Dendritic cell treated with granulocyte-macrophage colony-stimulating factor and Interleukin-4, amounts not matched to agents 40 ng/mL and 50 ng/mL, for 4 days (primary cell): ENCODE measurements around the gene PLCXD3.
"Not testable (repeated sequence)": the region's sequence is repeated elsewhere in the genome, so short reads cannot be mapped to it uniquely, and the experiment has no call there.

Source experiments
- H3K27ac Mint-ChIP-seq: one replicate; pipeline ENCODE4 v1.8.0; 2022; ENCODE audit warnings: mild to moderate bottlenecking, mixed read lengths
- H3K27me3 Mint-ChIP-seq: one replicate; pipeline ENCODE4 v1.8.0; 2022; ENCODE audit warnings: mild to moderate bottlenecking, mixed read lengths
- H3K36me3 Mint-ChIP-seq: one replicate; pipeline ENCODE4 v1.8.0; 2022; ENCODE audit warnings: low read depth, mixed read lengths
- H3K4me1 Mint-ChIP-seq: one replicate; pipeline ENCODE4 v1.8.0; 2022; ENCODE audit warnings: low read depth, mixed read lengths
- H3K4me3 Mint-ChIP-seq: one replicate; pipeline ENCODE4 v1.8.0; 2022; ENCODE audit warnings: mild to moderate bottlenecking, moderate library complexity, mixed read lengths
- H3K9me3 Mint-ChIP-seq: one replicate; pipeline ENCODE4 v1.8.0; 2022; ENCODE audit warnings: mixed read lengths
- intact Hi-C: fragments of 100-400 bp; cut with micrococcal nuclease; formaldehyde crosslinking; loops from one replicate; pipeline ENCODE4 v1.15.0; 2022

Gene PLCXD3

DNA sequence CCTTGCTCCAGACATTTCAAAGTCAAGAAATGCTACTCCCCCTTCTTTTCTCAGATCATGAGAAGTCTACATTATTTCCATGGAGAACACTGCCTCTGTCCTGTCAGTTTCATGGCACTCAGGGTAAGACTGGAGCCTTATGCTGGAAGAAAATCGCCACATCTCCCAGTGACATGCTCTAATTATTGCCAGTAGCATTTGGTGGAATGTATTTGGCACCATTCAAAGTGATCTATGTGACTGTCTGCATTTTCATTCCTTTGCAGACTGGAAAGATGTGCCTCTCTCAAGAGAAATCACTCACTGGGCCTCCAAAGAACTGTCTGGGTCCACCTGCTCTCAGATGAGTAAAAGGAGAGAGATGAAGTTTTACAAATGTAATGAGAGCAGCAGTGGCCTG is 840 bp upstream of the PLCXD3 start:
- H3K4me1 Mint-ChIP-seq, result no peaks in the 10 kb centered on the region
- intact Hi-C loops, result no loop called here
- peaks cover 25% of the 10 kb centered on the region for H3K27me3 Mint-ChIP-seq
- H3K36me3 Mint-ChIP-seq, result no peaks in the 10 kb centered on the region
- H3K27ac Mint-ChIP-seq, result no peak overlapping the region
- no peak overlapping the region for H3K4me3 Mint-ChIP-seq
- H3K9me3 Mint-ChIP-seq, result no peaks in the 10 kb centered on the region

DNA sequence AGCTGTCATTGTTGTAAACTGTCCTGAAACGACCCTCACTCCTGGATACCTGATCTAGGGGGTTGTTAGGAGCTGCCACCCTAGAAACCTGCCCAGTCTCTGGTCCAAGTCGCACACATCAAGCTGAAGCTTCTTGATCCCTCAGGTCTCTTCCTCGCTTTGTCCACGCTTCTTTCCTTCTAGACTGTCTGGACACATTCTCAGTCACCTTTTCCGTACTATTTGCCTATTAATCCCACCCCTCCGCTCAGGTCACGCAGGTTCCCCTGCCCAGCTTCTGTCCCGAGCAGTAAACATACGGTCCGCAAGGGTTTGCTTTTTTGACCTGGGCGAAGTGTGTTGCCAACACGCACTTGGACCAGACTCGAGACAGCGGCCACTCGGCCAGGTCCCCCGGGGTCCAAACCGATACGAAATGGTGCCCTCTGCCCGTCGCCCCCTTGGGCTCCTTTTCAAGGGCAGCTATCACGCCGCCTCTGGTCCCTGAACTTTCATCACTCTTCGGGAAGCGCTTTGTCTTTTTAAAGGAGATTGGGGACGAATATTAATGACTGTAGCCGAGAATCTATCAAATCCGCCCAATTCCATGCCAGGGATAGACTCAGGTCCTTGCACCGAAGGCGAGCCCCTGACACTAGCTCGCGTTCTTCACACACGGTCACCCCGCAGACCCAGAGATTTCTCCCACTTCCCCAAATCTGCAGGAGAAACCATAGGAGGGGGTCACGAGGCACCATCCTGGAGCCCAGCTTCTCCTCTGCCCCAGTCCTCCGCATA is 814 bp downstream of the PLCXD3 start:
- H3K27ac Mint-ChIP-seq, result no peak overlapping the region
- intact Hi-C loops, result no loop called here
- H3K9me3 Mint-ChIP-seq, result no peaks in the 10 kb centered on the region
- no peaks in the 10 kb centered on the region for H3K4me1 Mint-ChIP-seq
- peaks cover 25% of the 10 kb centered on the region for H3K27me3 Mint-ChIP-seq
- H3K4me3 Mint-ChIP-seq, result no peak overlapping the region
- H3K36me3 Mint-ChIP-seq, result no peaks in the 10 kb centered on the region

DNA sequence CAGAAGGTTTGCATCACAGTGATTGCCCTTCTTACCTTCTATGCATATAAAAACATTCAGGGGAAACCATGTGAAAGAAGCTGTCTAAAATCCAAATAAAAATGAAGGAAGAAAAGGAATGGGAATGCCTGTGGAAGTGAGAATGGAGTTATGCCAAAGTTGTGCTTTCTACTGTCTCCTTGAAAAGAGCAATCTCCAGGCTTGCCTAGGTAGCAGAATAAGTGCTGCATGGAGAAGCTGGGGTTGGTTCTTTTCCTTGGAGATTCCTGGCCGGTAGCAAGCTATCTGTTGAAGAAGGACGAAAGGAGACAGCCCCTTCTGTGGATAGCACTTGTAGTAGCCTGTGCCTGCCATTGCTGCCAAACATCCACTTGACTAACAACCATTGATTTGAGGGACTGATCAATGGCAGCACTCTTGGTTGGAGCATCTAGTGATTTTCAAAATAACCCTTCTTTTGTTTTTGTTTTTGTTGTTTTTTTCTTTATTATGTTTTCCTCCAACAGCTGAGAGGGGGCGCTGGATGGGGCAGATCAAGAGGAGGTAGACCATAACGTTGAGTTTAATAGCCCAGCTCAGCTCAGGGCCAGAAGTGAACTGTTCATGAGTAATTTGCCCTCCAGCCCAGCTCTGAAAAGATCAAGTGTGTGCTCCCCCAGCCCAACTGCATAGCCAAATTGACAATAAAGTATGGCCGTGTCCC is 1.6 kb downstream of the PLCXD3 start:
- Mint-ChIP-seq H3K9me3 (no peaks in the 10 kb centered on the region), H3K4me3 (no peak overlapping the region), H3K36me3 (no peaks in the 10 kb centered on the region), H3K27me3 (peaks cover 25% of the 10 kb centered on the region), H3K4me1 (no peaks in the 10 kb centered on the region), H3K27ac (no peak overlapping the region)
- intact Hi-C loops, result no loop called here

DNA sequence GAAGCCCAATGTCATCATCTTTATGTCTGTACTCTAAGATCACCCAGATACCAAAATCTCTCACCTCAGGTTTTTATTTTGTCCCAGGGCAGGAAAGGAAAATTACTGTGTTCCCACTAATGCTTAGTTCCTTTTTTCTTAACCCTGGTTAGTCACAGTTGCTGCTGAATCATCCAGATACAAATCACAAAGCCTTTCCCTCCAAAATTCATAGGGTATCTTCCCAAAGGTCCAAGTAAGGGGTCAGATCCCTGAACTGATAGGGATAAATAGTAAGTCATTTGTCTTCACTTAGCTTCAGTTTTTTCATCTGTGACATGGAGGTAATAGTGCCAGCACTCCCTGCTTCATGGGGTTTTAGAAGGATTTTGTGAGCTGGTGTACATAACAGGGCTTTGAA is 2.2 kb downstream of the PLCXD3 start:
- H3K36me3 Mint-ChIP-seq, result no peaks in the 10 kb centered on the region
- H3K9me3 Mint-ChIP-seq, result no peaks in the 10 kb centered on the region
- no peak overlapping the region for H3K4me3 Mint-ChIP-seq
- intact Hi-C loops, result no loop called here
- peaks cover 25% of the 10 kb centered on the region for H3K27me3 Mint-ChIP-seq
- H3K4me1 Mint-ChIP-seq, result no peaks in the 10 kb centered on the region
- H3K27ac Mint-ChIP-seq, result no peak overlapping the region

DNA sequence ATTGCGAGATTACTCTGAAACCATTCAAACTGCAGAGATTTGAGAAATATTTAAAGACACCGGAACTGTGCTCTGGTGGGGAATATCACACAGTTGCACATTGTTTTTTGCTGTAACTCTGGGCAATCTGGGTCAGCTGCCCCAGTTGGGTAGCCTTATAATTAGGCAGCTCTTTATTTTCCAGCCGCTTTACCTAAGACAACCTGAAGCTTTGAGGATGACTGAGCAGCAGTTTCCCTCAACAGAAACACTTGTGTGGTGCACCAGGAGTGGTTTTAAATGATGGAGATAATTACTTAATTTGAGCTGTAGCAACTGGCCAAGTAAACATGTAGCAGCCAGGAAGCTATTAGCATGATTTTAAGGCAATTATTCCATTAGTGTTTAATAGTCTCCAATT is 2.9 kb downstream of the PLCXD3 start:
- Mint-ChIP-seq H3K4me3 (no peak overlapping the region), H3K27me3 (peaks cover 25% of the 10 kb centered on the region), H3K27ac (no peak overlapping the region), H3K9me3 (no peaks in the 10 kb centered on the region), H3K36me3 (no peaks in the 10 kb centered on the region), H3K4me1 (no peaks in the 10 kb centered on the region)
- intact Hi-C loops, result no loop called here

DNA sequence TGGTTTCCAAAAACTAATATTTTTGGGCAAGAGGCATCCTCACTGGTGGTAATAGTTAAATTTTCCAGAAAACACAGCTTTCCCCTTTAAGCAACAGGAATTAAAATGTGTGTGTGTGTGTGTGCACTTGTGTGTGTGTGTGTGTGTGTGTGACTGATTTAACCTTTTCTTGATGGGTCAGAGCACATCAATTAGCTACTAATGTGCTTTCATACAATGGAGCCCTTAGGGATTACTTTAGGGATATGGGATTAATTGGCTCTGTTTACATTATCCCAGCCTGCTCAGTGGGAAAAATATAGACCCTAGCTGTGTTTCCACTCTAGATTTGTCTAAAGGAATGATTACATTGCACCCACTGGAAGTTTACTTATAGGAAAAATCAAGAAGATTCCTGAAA is 6.5 kb downstream of the PLCXD3 start:
- Mint-ChIP-seq H3K4me1 (no peaks in the 10 kb centered on the region), H3K4me3 (no peak overlapping the region), H3K9me3 (no peaks in the 10 kb centered on the region), H3K36me3 (no peaks in the 10 kb centered on the region), H3K27me3 (no peaks in the 10 kb centered on the region), H3K27ac (no peak overlapping the region)
- intact Hi-C loops, result no loop called here

DNA sequence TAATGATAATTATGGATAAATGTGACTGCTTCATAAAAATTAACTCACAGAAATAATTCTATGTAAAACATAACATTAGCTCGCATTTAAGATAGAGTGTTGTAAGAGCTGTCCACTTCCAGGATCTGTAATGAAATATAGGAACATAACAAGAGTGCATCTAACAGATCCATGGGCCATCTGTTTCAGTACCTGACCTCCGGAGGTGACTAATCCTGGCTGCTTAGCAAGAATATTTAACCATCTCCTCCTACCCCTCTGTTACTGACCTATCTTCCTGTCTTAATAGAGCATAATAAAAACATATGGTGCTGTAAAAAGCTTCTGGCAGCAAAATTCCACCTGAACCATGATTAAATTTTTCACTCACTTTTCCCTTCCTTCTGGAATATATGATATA is 7.1 kb downstream of the PLCXD3 start:
- Mint-ChIP-seq H3K27ac (no peak overlapping the region), H3K9me3 (no peaks in the 10 kb centered on the region), H3K27me3 (no peaks in the 10 kb centered on the region), H3K4me1 (no peaks in the 10 kb centered on the region), H3K4me3 (no peak overlapping the region), H3K36me3 (no peaks in the 10 kb centered on the region)
- intact Hi-C loops, result no loop called here

DNA sequence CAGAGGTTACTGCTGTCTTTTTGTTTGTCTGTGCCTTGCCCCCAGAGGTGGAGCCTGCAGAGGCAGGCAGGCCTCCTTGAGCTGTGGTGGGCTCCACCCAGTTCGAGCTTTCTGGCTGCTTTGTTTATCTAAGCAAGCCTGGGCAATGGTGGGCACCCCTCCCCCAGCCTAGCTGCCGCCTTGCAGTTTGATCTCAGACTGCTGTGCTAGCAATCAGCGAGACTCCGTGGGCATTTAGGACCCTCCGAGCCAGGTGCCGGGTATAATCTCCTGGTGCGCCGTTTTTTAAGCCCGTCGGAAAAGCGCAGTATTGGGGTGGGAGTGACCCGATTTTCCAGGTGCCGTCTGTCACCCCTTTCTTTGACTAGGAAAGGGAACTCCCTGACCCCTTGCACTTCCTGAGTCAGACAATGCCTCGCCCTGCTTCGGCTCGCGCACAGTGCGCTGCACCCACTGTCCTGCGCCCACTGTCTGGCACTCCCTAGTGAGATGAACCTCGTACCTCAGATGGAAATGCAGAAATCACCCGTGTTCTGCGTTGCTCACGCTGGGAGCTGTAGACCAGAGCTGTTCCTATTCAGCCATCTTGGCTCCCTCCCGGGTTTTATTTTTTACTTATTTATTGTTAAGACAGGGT is 16.8 kb downstream of the PLCXD3 start:
- peaks cover 51% of the 10 kb centered on the region for H3K9me3 Mint-ChIP-seq
- H3K4me3 Mint-ChIP-seq, intact Hi-C loops, H3K27ac Mint-ChIP-seq, H3K27me3 Mint-ChIP-seq, H3K4me1 Mint-ChIP-seq, H3K36me3 Mint-ChIP-seq: not testable (repeated sequence)

DNA sequence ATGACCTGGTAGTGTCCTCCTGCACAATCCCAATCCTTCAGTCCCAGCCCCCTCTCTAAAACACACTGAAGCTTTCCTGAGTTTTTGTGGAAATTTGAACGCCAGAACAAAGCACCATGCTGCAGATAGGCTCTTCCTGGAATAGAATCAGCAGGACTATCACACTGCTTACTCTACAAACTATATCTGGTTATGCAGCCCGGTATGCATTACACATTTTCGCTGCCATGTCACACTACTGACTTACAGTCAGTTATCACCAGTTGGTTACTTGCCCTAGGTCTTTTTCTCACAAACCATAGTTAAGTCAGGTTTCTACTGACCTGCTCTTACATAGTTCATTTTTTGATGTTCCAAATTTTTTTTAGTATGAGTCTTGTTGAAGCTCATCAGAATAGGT is 24.9 kb downstream of the PLCXD3 start:
- Mint-ChIP-seq H3K4me3 (no peak overlapping the region), H3K27me3 (no peaks in the 10 kb centered on the region), H3K4me1 (no peaks in the 10 kb centered on the region), H3K36me3 (no peaks in the 10 kb centered on the region), H3K27ac (no peak overlapping the region), H3K9me3 (peaks cover under 1% of the 10 kb centered on the region)
- intact Hi-C loops, result no loop called here

DNA sequence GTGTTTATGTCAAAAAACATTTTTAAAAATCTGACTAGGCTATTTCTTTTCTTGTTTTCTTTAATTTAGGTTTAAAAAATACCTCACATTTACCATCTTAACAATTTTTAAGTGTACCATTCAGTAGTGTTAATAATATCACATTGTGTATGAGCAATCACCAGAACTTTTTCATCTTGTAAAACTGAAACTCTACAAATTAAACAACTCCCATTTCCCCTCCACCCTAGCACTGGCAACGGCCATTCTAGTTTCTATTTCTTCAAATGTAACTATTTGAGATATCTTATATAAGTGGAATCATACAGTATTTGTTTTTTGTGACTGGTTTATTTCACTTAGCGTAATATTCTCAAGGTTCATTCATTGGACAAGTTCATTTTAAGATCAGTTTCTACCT is 27.7 kb downstream of the PLCXD3 start:
- no peaks in the 10 kb centered on the region for H3K36me3 Mint-ChIP-seq
- peaks cover under 1% of the 10 kb centered on the region for H3K9me3 Mint-ChIP-seq
- intact Hi-C loops, result no loop called here
- H3K27me3 Mint-ChIP-seq, result no peaks in the 10 kb centered on the region
- no peak overlapping the region for H3K27ac Mint-ChIP-seq
- H3K4me1 Mint-ChIP-seq, result no peaks in the 10 kb centered on the region
- H3K4me3 Mint-ChIP-seq, result no peak overlapping the region

DNA sequence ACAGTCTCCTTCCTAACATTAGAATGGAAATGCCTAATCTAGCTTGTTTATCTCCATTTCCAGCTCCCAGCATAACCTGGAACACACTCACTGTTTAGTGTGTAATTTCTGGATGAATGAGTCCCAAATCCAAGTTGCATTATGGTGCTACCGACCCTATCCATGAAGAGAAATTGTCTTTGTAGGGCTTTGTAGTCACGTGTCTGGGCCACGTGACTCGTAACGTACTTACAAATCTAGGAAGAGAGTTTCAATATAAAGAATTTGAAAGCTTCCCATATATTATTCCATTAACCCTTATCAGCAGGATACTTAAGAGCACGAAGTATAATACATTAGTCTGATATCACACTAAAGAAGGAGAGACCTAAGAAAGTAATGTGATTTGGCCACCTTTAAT is 28.2 kb downstream of the PLCXD3 start:
- H3K27me3 Mint-ChIP-seq, result no peaks in the 10 kb centered on the region
- no peaks in the 10 kb centered on the region for H3K4me1 Mint-ChIP-seq
- H3K4me3 Mint-ChIP-seq, result no peak overlapping the region
- H3K36me3 Mint-ChIP-seq, result no peaks in the 10 kb centered on the region
- intact Hi-C loops, result no loop called here
- H3K27ac Mint-ChIP-seq, result no peak overlapping the region
- H3K9me3 Mint-ChIP-seq, result peaks cover 6% of the 10 kb centered on the region

DNA sequence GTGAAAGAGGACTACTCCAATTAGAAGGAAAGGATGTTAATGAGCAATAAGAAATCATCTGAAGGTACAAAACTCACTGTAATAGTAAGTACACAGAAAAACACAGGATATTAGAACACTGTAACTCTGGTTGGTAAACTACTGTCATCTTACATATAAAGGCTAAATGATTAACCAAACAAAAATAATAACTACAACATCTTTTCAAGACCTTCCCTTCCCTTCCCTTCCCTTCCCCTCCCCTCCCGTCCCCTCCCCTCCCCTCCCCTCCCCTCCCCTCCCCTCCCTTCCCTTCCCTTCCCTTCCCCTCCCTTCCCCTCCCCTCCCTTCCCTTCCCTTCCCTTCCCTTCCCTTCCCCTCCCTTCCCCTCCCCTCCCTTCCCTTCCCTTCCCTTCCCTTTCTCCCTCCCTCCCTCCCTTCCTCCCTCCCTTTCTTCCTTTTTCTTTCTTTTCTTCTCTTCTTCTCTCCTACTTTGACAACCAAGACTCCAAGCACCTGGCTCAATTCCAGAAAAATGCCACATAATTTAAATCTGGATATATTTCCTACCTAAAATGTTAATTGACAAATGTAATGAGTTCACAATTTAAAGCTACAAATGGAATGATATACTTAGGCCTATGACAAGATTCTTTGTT is 38.7 kb downstream of the PLCXD3 start:
- peaks cover 35% of the 10 kb centered on the region for H3K9me3 Mint-ChIP-seq
- H3K4me1 Mint-ChIP-seq, H3K4me3 Mint-ChIP-seq, H3K27me3 Mint-ChIP-seq, H3K27ac Mint-ChIP-seq, intact Hi-C loops, H3K36me3 Mint-ChIP-seq: not testable (repeated sequence)

DNA sequence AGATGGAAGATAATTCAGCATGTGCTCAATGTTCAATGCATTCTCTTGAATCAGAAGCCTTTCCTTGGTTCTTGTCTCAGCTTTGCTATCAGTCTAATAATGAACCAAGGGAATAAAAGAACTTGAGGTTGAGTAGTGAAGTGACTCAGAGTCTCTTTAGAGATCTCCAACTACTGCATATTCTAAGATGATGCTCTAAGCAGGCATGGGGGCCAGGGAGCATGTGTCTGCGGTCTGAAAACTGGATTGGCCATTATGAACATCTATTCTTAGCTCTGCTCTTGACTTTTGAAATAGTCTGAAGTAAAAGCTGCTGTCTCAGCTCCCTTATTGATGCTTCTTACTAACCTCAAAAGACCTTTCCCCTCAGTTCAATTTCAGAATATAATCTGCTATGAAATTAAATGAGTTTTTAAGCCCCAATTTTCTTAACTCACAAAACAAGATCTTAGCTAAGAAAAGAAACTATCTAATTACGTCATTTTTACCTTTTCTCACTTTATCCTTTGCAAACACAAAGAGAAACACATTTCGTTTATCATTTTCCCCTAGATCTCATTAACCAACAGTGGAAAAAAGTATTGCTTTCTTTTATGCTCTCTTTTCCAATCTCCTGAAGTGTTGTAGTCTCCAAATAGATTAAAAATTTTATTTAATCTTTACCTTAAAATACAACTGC is 44.8 kb downstream of the PLCXD3 start:
- no peaks in the 10 kb centered on the region for H3K4me1 Mint-ChIP-seq
- H3K27ac Mint-ChIP-seq, result no peak overlapping the region
- H3K27me3 Mint-ChIP-seq, result no peaks in the 10 kb centered on the region
- no peaks in the 10 kb centered on the region for H3K9me3 Mint-ChIP-seq
- no peaks in the 10 kb centered on the region for H3K36me3 Mint-ChIP-seq
- intact Hi-C loops, result no loop called here
- no peak overlapping the region for H3K4me3 Mint-ChIP-seq

DNA sequence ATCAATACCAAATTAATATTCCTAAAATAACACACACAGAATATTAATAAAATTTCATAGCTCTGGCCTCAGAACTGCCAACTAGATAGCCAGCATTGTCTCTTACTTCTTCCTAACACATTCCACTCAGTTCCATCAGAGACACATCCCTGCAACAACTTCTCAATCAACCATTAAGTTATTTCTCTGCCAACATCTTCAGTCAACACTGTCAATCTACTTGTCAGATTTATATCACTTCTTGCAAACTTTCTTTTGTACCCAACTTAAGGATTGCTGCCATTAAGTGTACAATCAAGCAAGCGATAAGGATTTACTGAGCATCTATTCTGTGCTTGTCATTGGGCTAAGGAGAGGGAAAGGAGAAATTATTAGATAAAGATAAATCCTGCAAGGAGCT is 50.8 kb downstream of the PLCXD3 start:
- Mint-ChIP-seq H3K27me3 (no peaks in the 10 kb centered on the region), H3K27ac (no peak overlapping the region), H3K9me3 (no peaks in the 10 kb centered on the region), H3K4me1 (no peaks in the 10 kb centered on the region), H3K36me3 (no peaks in the 10 kb centered on the region), H3K4me3 (no peak overlapping the region)
- intact Hi-C loops, result no loop called here
